ENCODE data around the gene KLHL35.
"Not testable (repeated sequence)": the region's sequence is repeated elsewhere in the genome, so short reads cannot be mapped to it uniquely, and the experiment has no call there.

KLHL35 gene

DNA sequence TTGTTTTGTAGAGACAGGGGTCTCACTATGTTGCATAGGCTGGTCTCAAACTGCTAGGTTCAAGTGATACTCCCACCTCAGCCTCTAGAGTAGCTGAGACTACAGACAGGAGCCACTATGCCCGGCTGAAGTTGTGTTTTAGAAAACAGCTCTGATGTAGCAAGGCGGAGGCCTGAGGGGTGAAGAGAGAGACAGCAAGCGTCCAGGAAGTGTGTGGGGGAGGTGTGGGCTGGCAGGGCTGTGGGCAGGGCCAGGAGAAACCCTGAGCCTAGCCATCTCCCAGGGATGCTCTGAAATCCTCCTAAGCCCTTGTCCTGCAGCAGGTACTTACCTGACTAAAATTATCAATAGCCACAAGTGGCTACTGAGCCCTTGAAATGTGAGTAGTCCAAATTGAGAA lies 49.8 kb downstream of the KLHL35 start:
- H3K36me3 Mint-ChIP-seq (ENCODE audit: low read depth), result no peaks in the 10 kb centered on the region
- no peak overlapping the region for H3K4me3 Mint-ChIP-seq
- H3K9me3 Mint-ChIP-seq, result no peaks in the 10 kb centered on the region
- TF ChIP-seq, protein P1, sequence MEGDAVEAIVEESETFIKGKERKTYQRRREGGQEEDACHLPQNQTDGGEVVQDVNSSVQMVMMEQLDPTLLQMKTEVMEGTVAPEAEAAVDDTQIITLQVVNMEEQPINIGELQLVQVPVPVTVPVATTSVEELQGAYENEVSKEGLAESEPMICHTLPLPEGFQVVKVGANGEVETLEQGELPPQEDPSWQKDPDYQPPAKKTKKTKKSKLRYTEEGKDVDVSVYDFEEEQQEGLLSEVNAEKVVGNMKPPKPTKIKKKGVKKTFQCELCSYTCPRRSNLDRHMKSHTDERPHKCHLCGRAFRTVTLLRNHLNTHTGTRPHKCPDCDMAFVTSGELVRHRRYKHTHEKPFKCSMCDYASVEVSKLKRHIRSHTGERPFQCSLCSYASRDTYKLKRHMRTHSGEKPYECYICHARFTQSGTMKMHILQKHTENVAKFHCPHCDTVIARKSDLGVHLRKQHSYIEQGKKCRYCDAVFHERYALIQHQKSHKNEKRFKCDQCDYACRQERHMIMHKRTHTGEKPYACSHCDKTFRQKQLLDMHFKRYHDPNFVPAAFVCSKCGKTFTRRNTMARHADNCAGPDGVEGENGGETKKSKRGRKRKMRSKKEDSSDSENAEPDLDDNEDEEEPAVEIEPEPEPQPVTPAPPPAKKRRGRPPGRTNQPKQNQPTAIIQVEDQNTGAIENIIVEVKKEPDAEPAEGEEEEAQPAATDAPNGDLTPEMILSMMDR (IDR thresholded peaks at IDR 0.05; ENCODE audit: unreplicated experiment in 3 of 3), result no peak
- peaks cover 5% of the 10 kb centered on the region for H3K27me3 Mint-ChIP-seq (ENCODE audit: low read depth)
- peaks cover 6% of the 10 kb centered on the region for H3K4me1 Mint-ChIP-seq
- H3K27ac Mint-ChIP-seq, result no peak overlapping the region

DNA sequence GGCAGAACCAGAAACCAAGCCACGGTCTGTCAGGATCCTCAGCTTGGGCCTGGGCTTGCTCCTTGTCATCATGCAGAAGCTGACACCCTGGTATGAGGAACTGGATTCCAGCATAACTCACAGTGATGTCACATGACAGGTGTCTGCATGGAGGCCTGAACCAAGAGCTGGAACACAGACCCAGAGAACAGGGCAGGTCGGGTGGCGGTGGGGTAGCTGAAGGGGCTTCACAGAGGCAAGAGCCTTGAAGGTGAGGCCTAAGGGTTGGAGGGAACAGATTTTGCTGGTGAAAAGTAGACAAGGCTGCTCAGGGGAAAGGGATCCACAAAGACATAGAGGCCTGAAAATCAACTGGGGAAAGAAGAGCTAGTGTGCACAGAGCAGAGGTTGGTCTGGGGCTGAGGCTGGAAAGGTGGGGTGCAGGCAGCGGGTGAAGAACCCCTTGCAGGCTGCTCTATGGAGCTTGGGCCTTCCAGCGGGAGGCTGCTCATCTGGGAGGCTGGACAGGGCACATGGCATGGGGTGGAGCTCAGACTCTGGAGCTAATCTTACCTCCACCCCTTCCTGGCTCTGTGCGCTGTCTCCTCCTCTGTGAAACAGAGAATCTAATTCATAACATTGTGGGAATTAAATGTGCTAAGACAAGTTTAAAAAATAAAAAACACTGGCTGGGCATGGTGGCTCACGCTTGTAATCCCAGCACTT lies 52.1 kb downstream of the KLHL35 start:
- Mint-ChIP-seq H3K4me1 (peaks cover 6% of the 10 kb centered on the region), H3K9me3 (no peaks in the 10 kb centered on the region), H3K36me3 (ENCODE audit: low read depth) (no peaks in the 10 kb centered on the region), H3K4me3 (no peak overlapping the region), H3K27me3 (ENCODE audit: low read depth) (peaks cover 5% of the 10 kb centered on the region), H3K27ac (peak overlapping the region in 2 of 3 experiments; percentile 31 to 45)
- TF ChIP-seq, protein P1 (IDR thresholded peaks at IDR 0.05; ENCODE audit: unreplicated experiment in 3 of 3), result no peak

DNA sequence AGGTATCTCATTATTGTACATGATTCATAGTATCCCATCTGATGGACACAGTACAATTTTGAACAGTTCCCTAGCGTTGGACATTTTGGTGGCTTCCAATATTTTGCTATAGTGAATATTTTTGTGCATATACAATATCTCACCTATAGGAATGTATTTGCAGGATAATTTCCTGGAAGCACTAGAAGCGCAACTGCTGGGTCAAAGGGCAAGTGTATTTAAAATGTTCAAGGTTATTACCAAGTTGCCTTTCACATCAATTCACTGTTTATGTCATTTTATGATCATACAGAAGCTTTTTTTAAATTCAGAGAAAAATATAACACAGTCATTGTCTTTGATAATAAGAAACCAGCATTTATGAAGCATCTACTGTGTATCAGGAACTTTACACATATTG lies 52.8 kb downstream of the KLHL35 start:
- no peaks in the 10 kb centered on the region for H3K36me3 Mint-ChIP-seq (ENCODE audit: low read depth)
- H3K9me3 Mint-ChIP-seq, result no peaks in the 10 kb centered on the region
- TF ChIP-seq, protein P1 (IDR thresholded peaks at IDR 0.05; ENCODE audit: unreplicated experiment in 3 of 3), result no peak
- peaks cover 6% of the 10 kb centered on the region for H3K4me1 Mint-ChIP-seq
- H3K4me3 Mint-ChIP-seq, result no peak overlapping the region
- no peak overlapping the region for H3K27ac Mint-ChIP-seq
- H3K27me3 Mint-ChIP-seq (ENCODE audit: low read depth), result peaks cover 5% of the 10 kb centered on the region

DNA sequence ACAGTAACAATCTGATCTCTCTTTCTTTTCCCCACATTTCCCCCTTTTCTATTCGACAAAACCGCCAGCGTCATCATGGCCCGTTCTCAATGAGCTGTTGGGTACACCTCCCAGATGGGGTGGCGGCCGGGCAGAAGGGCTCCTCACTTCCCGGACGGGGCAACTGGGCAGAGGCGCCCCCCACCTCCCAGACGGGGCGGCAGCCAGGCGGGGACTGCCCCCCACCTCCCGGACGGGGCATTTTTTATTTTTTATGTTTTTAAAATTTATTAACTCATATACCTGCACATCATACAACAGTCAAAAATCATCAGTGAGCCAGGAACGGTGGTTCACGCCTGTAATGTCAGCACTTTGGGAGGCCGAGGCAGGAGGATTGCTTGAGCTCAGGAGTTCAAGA lies 54.2 kb downstream of the KLHL35 start:
- H3K4me1 Mint-ChIP-seq; H3K36me3 Mint-ChIP-seq (ENCODE audit: low read depth); H3K27me3 Mint-ChIP-seq (ENCODE audit: low read depth); H3K4me3 Mint-ChIP-seq; H3K27ac Mint-ChIP-seq; H3K9me3 Mint-ChIP-seq: not testable (repeated sequence)

DNA sequence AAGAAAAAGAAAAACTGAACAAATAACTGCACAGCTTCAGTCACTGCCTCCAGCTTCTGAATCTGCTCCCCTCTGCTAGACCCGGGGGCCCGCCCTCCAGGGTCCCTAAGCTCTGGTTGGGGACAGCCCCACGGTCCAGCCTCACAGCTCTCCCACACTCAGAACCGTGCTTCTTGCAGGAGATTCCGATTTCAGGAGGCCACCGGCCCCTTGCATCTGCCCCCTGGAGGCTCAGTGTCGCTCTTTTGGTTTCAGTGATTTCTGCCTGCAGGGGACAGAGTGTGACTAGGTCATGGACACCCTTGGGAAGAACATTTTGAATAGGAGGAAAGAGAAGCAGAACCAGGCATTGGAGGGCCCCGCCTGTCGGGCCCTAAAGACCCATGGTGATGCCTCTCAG lies 56.8 kb downstream of the KLHL35 start:
- Mint-ChIP-seq H3K4me1 (peaks cover 11% of the 10 kb centered on the region), H3K27ac (no peak overlapping the region), H3K27me3 (ENCODE audit: low read depth) (peaks cover 3% of the 10 kb centered on the region), H3K9me3 (no peaks in the 10 kb centered on the region), H3K4me3 (no peak overlapping the region), H3K36me3 (ENCODE audit: low read depth) (no peaks in the 10 kb centered on the region)
- TF ChIP-seq, protein P1 (IDR thresholded peaks at IDR 0.05; ENCODE audit: unreplicated experiment in 3 of 3), result no peak

DNA sequence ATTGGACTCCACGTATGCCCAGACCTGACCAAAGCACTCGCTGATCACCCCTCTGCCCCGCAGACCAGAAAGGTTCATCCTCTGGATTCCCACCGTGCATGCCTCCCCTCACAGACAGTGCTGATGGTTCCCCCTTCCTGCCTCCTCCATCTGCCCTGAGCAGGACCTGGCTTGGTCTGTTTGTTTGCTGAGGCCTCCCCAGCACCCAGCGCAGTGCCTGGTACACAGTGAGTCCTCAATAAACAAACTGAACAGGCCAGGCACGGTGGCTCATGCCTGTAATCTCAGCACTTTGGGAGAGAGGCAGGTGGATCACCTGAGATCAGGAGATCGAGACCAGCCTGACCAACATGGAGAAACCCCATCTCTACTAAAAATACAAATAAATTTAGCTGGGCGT lies 57.4 kb downstream of the KLHL35 start:
- H3K9me3 Mint-ChIP-seq, result no peaks in the 10 kb centered on the region
- H3K36me3 Mint-ChIP-seq (ENCODE audit: low read depth), result no peaks in the 10 kb centered on the region
- no peak overlapping the region for H3K4me3 Mint-ChIP-seq
- TF ChIP-seq, protein P1 (IDR thresholded peaks at IDR 0.05; ENCODE audit: unreplicated experiment in 3 of 3), result no peak
- H3K27me3 Mint-ChIP-seq (ENCODE audit: low read depth), result peaks cover 3% of the 10 kb centered on the region
- peaks cover 6% of the 10 kb centered on the region for H3K4me1 Mint-ChIP-seq
- H3K27ac Mint-ChIP-seq, result no peak overlapping the region
